Mammary epithelial cell (primary cell): ENCODE results near the gene MAP6.

ENCODE experiments used
- CTCF ChIP-seq, 2 donors: IDR thresholded peaks in 1 of 2; conservative IDR thresholded peaks in 1 of 2; 2 replicates each; pipeline ENCODE4 v1.5.1; 2011 to 2012; ENCODE audit warnings: inconsistent platforms in 2 of 2, low read length in 2 of 2, mild to moderate bottlenecking in 2 of 2, control low read depth in 1 of 2, low read depth in 1 of 2; ENCODE audit not compliant: insufficient read depth in 1 of 2; ENCODE audit errors: extremely low read depth in 1 of 2
- EZH2 ChIP-seq: IDR thresholded peaks from 2 replicates; pipeline ENCODE4 v1.6.1; 2012; ENCODE audit warnings: low read length, inconsistent platforms, borderline replicate concordance

GRCh38 chr11:75592715-75593114 is 76.1 kb downstream of the MAP6 start:
- TF ChIP-seq CTCF (conservative IDR thresholded peaks at IDR 0.05 in 1 of 2, IDR thresholded peaks at IDR 0.05 in 1 of 2; ENCODE audit: extremely low read depth in 1 of 2, insufficient read depth in 1 of 2, low read depth in 1 of 2, low read length in 2 of 2) (no peak), EZH2 (no peak)
